Hypothalamus (tissue), 51 donors: Measurements from ENCODE around the gene SELPLG.
"Not testable (repeated sequence)": the region's sequence is repeated elsewhere in the genome, so short reads cannot be mapped to it uniquely, and the experiment has no call there.

ENCODE experiments used
- DNase-seq, 51 donors: peaks; one replicate each; lab custom pipeline; 2025; lab: John Stamatoyannopoulos, UW

The SELPLG gene

DNA sequence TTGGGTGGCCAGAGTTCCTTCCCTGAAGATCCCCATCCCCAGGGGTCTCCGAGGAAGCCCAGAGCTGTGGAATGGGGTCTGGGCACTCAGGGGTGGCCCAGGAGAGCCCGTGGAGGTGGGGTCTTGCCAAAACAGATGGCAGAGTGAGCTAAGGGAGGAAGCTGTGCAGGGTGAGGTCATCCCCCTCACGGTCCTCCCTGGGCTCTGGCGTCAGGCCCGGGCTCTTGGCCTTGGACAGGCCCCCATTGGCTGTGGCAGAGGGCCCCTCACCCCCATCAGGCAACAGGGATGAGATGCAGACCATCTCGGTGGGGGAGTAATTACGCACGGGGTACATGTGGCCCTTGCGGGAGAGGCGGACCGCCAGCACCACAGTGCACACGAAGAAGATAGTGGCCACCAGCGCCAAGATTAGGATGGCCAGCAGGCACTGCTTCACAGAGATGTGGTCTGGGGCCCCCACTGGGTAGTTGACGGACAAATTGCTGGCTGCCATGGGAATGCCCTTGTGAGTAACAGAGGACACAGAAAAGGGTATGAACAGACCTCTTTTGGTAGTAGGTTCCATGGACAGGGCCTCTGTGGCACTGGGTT lies 10.7 kb downstream of the SELPLG start:
- DNase-seq, result no peak

DNA sequence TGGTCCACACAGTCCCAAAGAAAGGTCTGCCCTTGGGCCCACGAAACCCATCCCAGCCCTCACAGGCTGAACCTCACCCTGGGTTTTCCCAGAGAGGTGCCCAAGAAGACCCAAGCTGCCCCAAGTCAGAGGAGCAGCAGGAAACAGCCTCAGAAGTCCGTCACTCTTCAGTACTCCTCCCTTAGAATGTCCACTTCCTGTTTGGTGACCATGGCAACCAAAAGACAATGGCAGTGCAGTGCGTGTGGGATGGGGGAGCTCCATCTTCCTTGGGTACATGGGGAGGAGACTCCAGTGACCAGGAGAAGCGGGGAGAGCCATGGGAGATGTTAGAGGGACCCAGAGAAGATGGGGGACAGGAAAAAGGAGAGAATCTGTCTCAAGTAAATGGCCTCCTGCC lies 11.3 kb downstream of the SELPLG start:
- DNase-seq, result no peak

DNA sequence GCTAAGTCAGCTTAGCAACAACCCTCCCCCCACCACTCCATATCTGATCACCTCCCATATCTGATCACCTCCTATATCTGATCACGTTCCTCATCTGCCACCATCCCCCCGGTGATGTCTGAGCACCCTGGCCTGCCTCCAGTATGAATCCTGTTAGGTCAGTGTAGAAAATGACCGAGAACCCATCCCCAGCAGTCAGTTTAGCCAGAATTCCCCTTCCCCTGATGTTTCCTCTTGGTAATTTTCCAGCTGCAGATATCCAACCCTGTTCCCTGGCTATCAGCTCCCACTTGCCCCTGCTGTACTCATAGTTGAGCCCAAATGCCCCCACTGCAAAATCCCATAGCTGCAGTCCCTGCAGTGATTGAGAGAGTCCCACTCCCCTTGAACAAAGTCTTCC lies 12.5 kb downstream of the SELPLG start:
- no peak for DNase-seq

DNA sequence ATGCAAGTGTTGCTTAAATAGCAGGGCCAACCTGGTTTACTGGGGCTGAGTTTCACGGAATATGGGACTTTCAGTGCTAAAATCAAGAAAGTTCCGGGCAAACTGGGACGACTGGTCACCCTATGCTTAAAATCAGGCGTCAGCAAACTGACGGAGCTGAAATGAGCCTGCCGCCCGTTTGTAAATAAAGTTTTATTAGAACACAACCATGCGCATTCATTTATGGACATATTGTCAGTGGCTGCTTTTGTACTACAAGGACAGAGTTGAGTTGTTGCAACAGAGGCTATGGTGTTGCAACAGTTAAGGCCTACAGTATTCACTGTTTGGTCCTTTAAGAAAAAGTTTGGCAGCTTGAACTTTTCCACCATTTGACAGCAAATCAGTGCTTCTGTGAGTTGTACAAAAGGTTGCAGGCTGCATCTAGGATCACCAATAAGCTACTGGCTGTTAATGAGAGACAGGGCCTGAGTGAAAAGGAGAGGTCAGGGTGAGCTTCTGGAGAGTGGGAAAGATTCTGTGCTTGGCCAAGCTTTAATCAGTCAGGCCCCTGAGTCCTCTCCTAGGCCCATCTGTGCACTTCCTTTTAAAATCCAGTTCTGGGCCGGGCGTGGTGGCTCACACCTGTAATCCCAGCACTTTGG lies 13.3 kb downstream of the SELPLG start:
- DNase-seq, result no peak

DNA sequence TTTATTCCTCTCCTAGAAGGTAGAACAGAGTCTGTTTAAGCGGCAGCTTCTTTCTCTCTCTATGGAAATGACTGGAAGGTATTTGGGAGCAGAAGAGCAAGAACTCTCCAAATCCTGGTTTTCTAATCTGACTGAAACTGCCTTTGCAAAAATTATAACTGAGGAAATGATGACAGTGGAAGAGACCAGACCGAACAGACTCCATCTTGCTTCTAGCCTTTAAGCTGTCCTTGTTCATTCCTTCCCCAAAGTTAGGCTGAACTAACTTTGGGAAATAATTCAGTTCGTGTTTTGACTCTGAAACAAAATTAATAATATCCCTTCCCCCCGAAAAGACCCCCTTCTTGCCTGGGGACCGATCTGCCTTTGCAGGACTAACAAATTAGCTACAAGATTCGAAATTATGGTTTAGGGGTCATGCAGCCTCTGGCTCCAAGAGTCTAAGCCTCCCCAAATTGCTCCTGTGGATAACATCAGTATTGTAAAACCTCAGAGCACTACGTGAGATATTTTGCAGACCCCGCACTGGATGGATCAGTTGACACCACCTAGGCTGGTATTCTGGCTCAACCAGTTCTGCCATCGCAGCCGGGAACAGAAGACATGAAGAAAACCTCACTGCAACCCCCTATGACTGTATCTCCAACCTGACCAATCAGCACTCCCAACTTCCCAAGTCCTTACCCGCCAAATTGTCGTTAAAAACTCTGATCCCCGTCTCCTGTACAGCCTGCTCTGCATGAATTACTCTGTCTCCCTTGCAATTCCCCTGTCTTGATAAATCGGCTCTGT lies 14.1 kb downstream of the SELPLG start:
- DNase-seq, result no peak

DNA sequence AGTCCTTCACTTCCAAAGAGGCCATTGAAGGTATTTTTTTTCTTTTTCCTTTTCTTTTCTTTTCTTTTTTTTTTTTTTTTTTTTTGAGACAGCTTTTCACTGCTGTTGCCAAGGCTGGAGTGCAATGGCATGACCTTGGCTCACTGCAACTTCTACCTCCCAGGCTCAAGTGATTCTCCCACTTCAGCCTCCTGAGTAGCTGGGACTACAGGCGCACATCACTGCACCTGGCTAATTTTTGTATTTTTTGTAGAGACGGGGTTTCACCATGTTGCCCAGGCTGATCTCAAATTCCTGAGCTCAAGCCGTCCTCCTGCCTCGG lies 14.8 kb downstream of the SELPLG start:
- not testable (repeated sequence) for DNase-seq

DNA sequence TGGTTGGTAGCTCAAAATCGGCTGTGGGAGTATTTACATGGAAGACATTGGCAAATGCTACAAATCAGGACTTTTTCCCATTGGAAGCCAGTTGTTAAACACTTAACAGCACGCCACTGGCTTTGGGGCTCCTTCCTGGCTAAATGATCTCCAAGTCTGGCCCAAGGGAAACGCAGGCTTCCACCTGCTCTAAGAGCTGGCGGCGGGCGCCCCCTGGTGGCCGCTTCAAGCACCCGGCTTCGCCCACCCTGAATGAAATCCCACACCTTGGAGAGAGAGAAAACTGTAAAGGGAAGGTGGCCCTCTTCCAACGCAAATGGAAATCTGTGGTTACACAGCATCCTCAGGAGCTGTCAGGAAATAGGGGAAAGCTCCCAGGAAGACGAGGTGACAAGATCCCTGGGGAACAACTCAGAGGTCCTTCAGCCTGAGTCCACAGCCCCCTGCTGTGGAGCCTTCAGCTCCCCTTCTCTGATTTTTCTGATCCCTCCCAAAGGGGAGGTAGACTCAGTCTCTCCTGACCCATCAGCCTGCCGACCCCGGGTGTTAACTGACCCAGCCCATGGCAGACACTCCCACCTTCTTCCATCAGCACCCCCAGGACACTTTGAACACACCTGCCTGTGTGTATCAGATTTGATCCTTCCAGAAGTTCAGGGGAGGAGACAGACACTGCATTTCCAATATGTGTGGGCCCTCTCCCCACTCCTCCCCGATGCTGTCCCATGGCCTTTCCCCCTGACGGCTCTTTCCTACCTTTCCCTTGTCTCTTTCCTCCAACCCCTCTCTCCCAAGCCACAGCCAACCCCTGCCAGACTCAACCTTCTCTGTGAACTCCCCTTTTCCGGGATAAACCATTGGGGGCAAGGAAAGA lies 15.4 kb downstream of the SELPLG start:
- DNase-seq, result peak in 48 of 51 donors; percentile 14 to 84 (median 54)

DNA sequence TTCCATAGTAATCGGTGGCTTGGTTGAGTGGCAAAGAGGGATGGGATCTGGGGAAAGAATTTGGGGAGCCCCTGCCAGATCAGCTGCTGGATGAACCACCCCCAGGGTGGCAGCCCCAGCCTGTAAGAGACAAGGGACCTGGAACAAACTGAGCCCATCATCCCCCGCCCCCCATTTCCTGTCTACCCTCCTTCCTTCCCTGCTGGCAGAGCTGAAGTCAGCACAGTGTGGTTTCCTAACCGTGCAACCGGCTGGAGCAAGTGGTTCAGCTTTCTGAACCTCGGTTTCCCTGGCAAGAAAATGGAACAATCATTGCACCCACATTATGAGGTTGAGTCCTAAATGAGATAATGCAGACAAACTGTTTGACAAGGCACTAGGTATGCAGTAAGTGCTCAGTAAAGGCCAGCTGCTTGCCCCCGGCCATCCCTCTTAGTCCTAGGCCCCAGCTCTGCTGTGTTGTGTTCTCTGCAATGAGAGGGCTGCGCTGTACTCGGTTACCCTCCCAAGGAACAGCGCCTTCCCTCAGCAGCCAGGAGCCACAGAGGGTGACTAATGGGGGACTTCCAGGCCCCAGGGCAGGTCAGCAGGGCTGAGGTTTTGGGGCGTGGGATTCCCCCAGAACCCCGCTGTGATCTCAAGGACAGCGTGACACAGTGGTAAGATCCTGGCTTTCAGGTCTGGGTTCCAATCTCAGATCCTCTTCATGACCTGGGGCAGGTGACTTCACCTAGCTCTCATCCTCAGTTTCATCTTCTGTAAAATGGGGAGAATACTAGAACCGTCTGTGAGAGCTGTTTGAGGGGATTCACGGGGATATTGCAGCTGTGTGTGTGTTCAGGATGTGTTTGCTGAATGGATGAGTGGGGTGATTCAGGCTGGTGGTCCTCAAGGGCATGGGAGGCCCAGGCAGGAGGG lies 16.5 kb downstream of the SELPLG start:
- peak in 9 of 51 donors; percentile 10 to 35 (median 20) for DNase-seq

DNA sequence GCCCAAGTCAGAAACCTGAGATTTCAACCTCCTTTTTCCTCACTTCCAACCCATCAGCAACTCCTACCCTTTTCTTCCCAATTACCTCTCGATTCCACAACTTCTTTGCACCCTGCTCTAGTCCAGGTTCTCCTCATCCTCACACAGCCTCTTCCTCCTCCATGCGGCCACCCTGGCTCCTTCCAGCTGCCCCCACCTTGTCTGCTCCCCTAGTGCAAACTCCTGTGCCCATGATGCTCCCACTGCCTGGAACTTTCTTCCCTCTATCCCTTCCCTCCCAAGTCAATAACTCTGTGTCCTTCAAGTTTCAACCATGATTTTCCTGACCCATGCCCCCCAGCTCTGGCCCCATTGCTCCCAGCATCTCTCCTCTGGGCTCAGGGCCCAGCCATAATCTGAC lies 17.3 kb downstream of the SELPLG start:
- DNase-seq, result no peak

DNA sequence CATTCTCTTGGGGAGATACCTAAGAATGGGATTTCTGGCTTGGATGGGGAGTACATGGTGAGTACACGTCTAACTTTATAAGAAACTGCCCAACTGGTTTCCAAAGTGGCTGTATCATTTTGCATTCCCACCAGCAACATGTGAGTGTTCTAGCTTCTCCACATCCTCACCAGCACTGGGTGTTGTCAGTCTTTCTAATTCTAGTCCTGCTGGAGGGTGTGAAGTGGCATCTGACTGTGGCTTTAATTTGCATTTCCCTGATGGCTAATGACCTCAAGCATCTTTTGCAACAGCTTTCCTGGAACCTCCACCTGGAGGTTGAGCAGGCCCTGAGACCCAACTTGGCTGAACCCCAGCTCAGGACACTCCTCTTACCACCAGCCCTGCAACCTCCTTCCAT lies 17.8 kb downstream of the SELPLG start:
- no peak for DNase-seq

DNA sequence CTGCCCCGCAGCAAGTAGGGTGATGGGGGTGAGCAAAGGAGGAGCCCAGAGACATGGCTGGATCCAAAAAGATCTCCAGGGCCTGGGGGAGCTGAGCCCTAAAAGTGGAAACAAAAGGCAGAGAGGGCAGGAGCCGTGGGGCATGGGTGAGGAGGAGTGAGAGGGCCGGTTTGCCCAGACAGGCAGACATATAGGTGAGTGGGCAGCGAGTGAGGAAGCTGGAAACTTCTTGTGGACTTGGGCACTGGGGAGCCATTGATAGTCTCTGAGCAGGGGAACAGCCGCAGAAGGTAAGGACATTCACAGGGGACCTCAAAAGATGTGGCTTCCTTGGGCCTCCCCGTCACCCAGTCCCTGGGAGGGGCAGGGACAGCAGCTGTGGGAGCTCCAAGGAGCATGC lies 19.1 kb downstream of the SELPLG start:
- no peak for DNase-seq

DNA sequence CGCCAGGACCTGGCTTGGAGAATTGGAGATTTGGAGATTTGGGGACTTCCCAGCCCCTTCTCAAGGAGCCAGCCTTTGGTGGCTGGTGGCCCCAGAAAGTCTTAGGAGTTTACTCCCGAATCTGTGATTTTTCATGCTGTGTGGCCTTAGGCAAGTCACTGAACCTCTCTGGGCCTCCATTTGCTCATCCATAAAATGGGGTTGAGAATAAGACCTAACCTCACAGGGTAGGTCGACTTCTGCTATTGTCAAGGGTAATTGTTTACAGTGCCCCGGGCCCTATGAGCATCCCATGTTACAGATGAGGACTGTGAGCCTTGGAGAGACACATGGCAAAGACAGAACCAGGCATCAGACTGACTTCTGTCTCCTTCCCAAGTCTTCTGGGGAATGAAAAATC lies 19.7 kb downstream of the SELPLG start:
- DNase-seq, result no peak

DNA sequence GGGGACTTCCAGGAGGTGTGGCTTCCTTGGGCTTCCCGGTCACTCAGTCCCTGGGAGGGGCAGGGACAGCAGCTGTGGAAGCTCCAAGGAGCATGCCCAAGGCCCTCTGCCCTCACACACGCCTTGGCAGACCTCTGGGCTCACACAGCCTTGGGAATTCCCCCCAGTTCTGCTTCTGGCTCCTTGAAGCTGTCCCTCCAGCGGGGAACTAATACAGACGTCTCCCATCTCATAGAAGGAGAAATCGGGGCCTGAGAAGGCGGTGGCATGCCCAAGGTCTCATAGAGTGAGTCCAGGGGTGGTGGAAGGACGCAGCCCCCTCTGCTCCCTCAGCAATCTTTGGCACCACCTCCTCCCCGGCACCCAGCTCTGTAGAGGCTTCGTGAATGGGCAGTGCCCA lies 20.1 kb downstream of the SELPLG start:
- no peak for DNase-seq

DNA sequence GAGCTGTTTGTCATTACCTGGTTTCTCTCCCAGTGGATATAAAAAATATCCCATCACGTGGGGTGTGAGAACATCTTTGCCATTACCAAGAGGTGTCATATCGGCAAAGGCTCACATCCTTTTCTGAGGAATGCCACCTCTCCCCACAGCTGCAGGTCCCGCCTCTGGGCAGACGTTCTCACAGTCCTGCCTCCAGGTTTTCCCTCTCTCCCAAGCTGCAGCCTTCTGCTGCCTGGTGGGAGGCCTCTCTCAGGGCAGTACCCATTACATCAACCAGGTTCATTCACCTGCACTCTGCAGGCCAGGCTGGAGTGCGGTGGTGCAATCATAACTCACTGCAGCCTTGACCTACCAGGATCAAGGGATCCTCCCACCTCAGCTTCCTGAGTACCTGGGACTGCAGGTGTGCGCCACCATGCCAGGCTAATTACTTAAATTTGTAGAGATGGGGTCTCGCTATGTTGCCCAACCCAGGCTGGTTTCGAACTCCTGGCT lies 20.9 kb downstream of the SELPLG start:
- DNase-seq, result no peak

DNA sequence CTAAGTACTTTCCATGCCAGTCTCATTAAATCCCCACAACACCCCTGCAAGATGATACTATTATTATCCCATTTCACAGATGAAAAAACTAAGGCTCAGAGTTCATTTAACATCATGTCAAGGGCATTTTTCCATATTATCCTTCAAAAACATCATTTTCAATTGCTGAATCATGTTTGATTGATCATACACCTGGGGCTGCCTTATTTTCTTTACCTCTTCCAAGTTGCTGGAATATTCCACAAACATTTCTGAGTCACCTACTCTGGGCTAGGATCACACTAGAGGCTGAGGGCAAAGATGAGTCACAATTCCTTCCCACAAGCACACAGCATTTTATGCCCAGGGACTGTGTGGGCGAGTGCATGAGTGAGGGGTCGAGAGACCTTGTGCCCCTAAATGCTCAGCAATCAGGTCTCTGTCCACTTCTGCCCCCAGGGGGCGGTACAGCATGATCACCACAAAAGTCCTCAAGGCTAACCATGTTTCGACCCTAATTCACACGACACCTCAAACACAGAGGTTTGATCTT lies 21.7 kb downstream of the SELPLG start:
- no peak for DNase-seq

DNA sequence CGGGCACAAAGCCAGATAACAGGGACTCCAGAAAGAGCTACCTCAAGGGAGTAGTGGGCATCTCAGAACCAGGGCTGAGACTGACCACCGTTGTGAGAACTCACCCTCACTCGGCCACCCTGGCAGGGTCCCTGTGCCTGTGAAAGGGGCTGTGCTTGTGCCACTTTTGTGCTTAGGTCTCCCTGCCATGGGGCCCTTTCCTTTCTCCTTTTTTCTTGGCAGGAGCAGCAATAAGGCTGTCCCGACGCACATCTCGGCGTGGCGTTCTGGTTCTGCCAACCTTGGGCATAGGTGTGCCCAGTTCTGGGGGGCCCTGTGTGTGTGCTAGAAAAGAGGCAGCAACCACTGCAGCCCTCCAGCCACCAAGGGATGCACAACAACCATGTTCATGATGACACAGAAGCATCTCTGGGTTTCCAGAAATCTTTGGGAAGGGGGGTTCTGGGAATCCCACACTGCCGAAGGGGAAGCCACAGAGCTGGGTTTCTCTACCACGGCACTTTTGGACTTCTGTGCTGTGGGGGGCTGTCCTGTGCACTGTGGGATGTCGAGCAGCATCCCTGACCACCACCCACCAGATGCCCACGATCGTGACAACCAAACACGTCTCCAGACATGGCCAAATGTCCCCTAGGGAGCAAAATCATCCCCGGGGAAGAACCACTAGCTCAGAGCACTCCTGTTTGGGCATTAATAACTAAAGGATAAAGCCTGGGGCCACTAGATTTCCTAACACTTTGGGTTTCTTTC lies 22.7 kb downstream of the SELPLG start:
- DNase-seq, result no peak

DNA sequence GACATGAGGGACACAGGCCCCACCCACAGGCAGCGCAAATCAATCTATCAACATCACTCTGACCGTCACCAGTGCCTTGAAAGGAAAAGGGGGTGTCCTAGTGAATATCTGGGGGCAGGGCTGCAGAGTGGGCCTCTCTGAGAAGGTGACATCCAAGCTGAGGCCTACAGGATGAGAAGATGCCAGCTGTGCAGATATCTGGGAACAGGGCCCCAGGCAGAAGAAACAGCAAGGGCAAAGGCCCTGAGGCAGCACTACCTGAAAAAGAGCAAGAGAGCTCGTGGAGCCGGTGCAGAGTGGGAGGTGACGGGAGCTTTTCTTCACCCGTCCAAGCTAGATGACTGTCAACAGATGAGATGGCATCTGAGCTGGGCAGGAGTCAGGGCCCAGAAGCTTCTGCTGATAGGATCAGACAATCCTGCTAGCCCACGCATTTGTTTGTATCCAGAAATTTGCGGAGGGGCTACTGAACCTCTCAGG lies 23.3 kb downstream of the SELPLG start:
- DNase-seq, result no peak

DNA sequence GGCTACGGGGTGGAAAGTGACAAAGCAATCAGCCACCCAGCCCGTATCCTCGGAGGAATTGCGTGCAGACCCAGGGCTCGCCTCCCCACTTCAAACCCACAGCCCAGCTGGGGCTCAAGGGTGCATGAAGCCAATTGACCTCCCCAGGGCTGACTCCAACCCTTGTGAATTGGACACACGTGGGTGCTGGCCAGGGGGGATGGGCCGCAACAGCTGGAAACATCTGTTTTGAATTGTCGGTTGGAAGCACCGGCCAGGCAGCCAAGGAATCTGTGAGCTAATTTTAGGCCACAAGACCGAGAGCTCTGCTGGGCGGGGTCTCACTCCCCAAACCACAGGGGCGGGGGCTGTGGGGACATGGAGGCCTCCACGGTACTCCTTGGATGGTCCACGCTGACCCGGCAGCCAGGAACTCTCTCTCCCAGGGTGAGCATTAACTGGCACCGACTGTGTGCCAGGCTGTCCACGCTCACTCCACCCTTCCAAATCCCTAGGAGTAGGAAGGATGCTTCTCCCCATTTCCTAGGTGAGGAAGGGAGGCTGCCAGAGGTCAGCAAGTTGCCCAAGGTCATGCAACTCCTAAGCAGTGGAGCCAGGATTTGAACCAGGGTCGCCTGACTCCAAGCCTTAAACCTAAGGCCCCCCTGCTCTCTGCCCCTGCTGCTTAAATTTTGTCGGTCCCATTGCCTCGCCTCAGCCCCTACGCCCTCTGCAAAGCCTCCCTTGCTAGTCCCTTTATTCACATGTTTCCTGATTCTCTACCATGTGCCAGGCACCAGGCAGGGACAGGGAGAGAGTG lies 24.0 kb downstream of the SELPLG start:
- DNase-seq, result no peak
